H9 (cell line): ENCODE measurements around the gene KIF6. TPM values are rescaled to one million over a fixed set of nuclear protein-coding genes. Genes with fewer than 3 reads are reported as not detected.

Experiments used
- DNase-seq: peaks from one replicate; pipeline ENCODE4 v3.0.0-alpha.2; 2017
- H2AFZ ChIP-seq: one replicate; pipeline ENCODE4 v1.6.1; 2013; ENCODE audit warnings: mild to moderate bottlenecking, low read length, control low read depth, moderate library complexity
- H2AK5ac ChIP-seq: 2 replicates; pipeline ENCODE4 v1.6.1; 2013; ENCODE audit warnings: low read length, control low read depth, mixed read lengths; ENCODE audit not compliant: insufficient read length
- H2BK120ac ChIP-seq: one replicate; pipeline ENCODE4 v1.6.1; 2013; ENCODE audit warnings: low read depth, mild to moderate bottlenecking, low read length, control low read depth, inconsistent platforms; ENCODE audit not compliant: poor library complexity, severe bottlenecking
- H2BK12ac ChIP-seq: 2 replicates; pipeline ENCODE4 v1.6.1; 2013; ENCODE audit warnings: low read length, control low read depth, mixed read lengths, low read depth; ENCODE audit not compliant: insufficient read length
- H2BK15ac ChIP-seq: 2 replicates; pipeline ENCODE4 v1.6.1; 2013; ENCODE audit warnings: low read depth, low read length, control low read depth
- H2BK20ac ChIP-seq: one replicate; pipeline ENCODE4 v1.6.1; 2013; ENCODE audit warnings: low read depth, mild to moderate bottlenecking, low read length, control low read depth, inconsistent platforms; ENCODE audit not compliant: poor library complexity, severe bottlenecking
- H2BK5ac ChIP-seq: 2 replicates; pipeline ENCODE4 v1.6.1; 2013; ENCODE audit warnings: low read length, control low read depth, mixed read lengths; ENCODE audit not compliant: insufficient read length
- H3K14ac ChIP-seq: 2 replicates; pipeline ENCODE4 v1.6.1; 2013; ENCODE audit warnings: low read length, control low read depth; ENCODE audit not compliant: insufficient read depth
- H3K18ac ChIP-seq: 2 replicates; pipeline ENCODE4 v1.6.1; 2013; ENCODE audit warnings: low read depth, mild to moderate bottlenecking, mixed read lengths, low read length, control low read depth; ENCODE audit not compliant: insufficient read length
- H3K23ac ChIP-seq: 2 replicates; pipeline ENCODE4 v1.6.1; 2013; ENCODE audit warnings: low read length, control low read depth, mixed read lengths, low read depth; ENCODE audit not compliant: insufficient read length
- H3K23me2 ChIP-seq: 2 replicates; pipeline ENCODE4 v1.6.1; 2013; ENCODE audit warnings: low read depth, mild to moderate bottlenecking, mixed read lengths, low read length, control low read depth; ENCODE audit not compliant: insufficient read length, poor library complexity, severe bottlenecking
- H3K27ac ChIP-seq: 2 replicates; pipeline ENCODE4 v1.5.1; 2013; ENCODE audit warnings: low read length, control low read depth, mixed read lengths, low read depth; ENCODE audit not compliant: insufficient read length
- H3K27me3 ChIP-seq: 2 replicates; pipeline ENCODE4 v1.6.1; 2013; ENCODE audit warnings: low read length, control low read depth, inconsistent platforms; ENCODE audit not compliant: insufficient read depth
- H3K4ac ChIP-seq: 2 replicates; pipeline ENCODE4 v1.6.1; 2013; ENCODE audit warnings: low read depth, mild to moderate bottlenecking, control low read depth, inconsistent platforms, low read length, moderate library complexity
- H3K4me1 ChIP-seq: 2 replicates; pipeline ENCODE4 v1.6.1; 2013; ENCODE audit warnings: low read length, control low read depth, inconsistent platforms; ENCODE audit not compliant: insufficient read depth
- H3K4me2 ChIP-seq: 2 replicates; pipeline ENCODE4 v1.6.1; 2013; ENCODE audit warnings: low read length, control low read depth, mixed read lengths; ENCODE audit not compliant: insufficient read length, insufficient read depth
- H3K56ac ChIP-seq: 2 replicates; pipeline ENCODE4 v1.6.1; 2013; ENCODE audit warnings: low read depth, mild to moderate bottlenecking, mixed read lengths, low read length, control low read depth; ENCODE audit not compliant: insufficient read length
- H3K79me1 ChIP-seq: 2 replicates; pipeline ENCODE4 v1.6.1; 2013; ENCODE audit warnings: low read depth, mild to moderate bottlenecking, moderate library complexity, low read length, control low read depth, inconsistent platforms; ENCODE audit not compliant: insufficient read depth, poor library complexity, severe bottlenecking
- H3K79me2 ChIP-seq: 2 replicates; pipeline ENCODE4 v1.6.1; 2013; ENCODE audit warnings: low read length, control low read depth, inconsistent platforms; ENCODE audit not compliant: insufficient read depth
- H3K9ac ChIP-seq: 2 replicates; pipeline ENCODE4 v1.6.1; 2013; ENCODE audit warnings: low read length, control low read depth, mixed read lengths; ENCODE audit not compliant: insufficient read length; ENCODE audit errors: extremely low read depth
- H3K9me3 ChIP-seq: one replicate; pipeline ENCODE4 v1.6.1; 2013; ENCODE audit warnings: low read depth, low read length, inconsistent platforms; ENCODE audit not compliant: control insufficient read depth
- H3T11ph ChIP-seq: one replicate; pipeline ENCODE4 v1.6.1; 2013; ENCODE audit warnings: mild to moderate bottlenecking, low read length, control low read depth, inconsistent platforms
- H4K20me1 ChIP-seq: one replicate; pipeline ENCODE4 v1.6.1; 2013; ENCODE audit not compliant: control insufficient read depth, insufficient read length, insufficient read depth
- H4K5ac ChIP-seq: 2 replicates; pipeline ENCODE4 v1.6.1; 2013; ENCODE audit warnings: low read depth, mild to moderate bottlenecking, mixed read lengths, low read length, control low read depth; ENCODE audit not compliant: insufficient read length
- H4K8ac ChIP-seq: replicated peaks from 2 replicates; pipeline ENCODE4 v1.6.1; 2013; ENCODE audit warnings: low read length, control low read depth, mixed read lengths, low read depth; ENCODE audit not compliant: insufficient read length
- H4K91ac ChIP-seq: 2 replicates; pipeline ENCODE4 v1.6.1; 2013; ENCODE audit warnings: low read depth, mild to moderate bottlenecking, moderate library complexity, mixed read lengths, low read length, control low read depth; ENCODE audit not compliant: insufficient read length
- H3K27ac Mint-ChIP-seq, 3 experiments: 2 replicates in 2 of 3; 3 replicates in 1 of 3; pipeline ENCODE4 v1.8.0; 2020 to 2021; ENCODE audit warnings: mixed read lengths in 3 of 3, mild to moderate bottlenecking in 1 of 3, moderate library complexity in 1 of 3
- H3K27me3 Mint-ChIP-seq: 2 replicates; pipeline ENCODE4 v1.8.0; 2021; ENCODE audit warnings: low read depth, mild to moderate bottlenecking, moderate library complexity, mixed read lengths
- H3K36me3 Mint-ChIP-seq, 3 experiments: 2 replicates in 2 of 3; 3 replicates in 1 of 3; pipeline ENCODE4 v1.8.0; 2020 to 2021; ENCODE audit warnings: low read depth in 3 of 3, mixed read lengths in 3 of 3; ENCODE audit not compliant: insufficient read depth in 1 of 3
- H3K4me1 Mint-ChIP-seq, 2 experiments: 2 replicates each; pipeline ENCODE4 v1.8.0; 2020; ENCODE audit warnings: mixed read lengths in 2 of 2
- H3K4me3 Mint-ChIP-seq, 2 experiments: 2 replicates in 1 of 2; 3 replicates in 1 of 2; pipeline ENCODE4 v1.8.0; 2020 to 2021; ENCODE audit warnings: mild to moderate bottlenecking in 2 of 2, mixed read lengths in 2 of 2, moderate library complexity in 1 of 2
- H3K9me3 Mint-ChIP-seq, 2 experiments: 2 replicates in 1 of 2; 3 replicates in 1 of 2; pipeline ENCODE4 v1.8.0; 2020; ENCODE audit warnings: mild to moderate bottlenecking in 2 of 2, mixed read lengths in 2 of 2, moderate library complexity in 1 of 2
- WGBS: extraction: QIAGEN DNeasy Blood & Tissue Kit; methylation state at CpG from one replicate; pipeline ENCODE4 v1.1.7; 2013; ENCODE audit warnings: missing lambda C conversion rate, low lambda C conversion rate, mixed read lengths; ENCODE audit not compliant: insufficient read length; ENCODE audit errors: extremely low coverage; 5-methylcytosine and 5-hydroxymethylcytosine counted together
- total RNA-seq: library from RNA; stranded (reverse); gene quantifications from 2 replicates; pipeline ENCODE4 v1.2.1, GENCODE V29; 2021
- TF ChIP-seq, protein P1 (sequence below): fragments of 200-600 bp; sonication (generic); conservative IDR thresholded peaks from 3 replicates; pipeline ENCODE4 v1.8.0; 2021; ENCODE audit warnings: antibody characterized with exemption, mild to moderate bottlenecking

The KIF6 gene
- total RNA-seq, 1 experiment from 2014 or later = 0.63 TPM

DNA sequence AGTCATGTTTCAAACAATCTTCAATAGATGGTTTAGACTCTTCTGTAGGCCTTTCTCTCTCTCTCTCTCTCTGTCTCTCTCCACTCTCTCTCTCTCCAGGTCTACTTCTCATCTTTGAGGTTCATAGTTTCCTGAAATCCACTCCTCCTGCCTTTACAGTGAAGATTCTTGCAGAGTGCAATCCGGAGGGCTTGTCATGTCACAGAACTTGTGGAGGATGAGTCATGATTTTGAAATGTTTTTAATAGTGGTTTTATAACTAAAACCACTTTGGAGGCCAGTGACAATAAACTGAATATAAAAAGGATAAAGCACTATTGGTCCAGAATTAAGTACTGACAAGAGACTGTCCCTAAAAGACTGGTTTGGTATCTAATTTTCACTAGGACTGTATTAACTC lies 156.3 kb downstream of the KIF6 start:
- H3K27ac ChIP-seq = no peak overlapping the region
- no peak overlapping the region for H2AK5ac ChIP-seq
- H3K18ac ChIP-seq = no peak overlapping the region
- no CpG with 5 or more reads among the region's 1 CpG for WGBS
- TF ChIP-seq, protein P1, sequence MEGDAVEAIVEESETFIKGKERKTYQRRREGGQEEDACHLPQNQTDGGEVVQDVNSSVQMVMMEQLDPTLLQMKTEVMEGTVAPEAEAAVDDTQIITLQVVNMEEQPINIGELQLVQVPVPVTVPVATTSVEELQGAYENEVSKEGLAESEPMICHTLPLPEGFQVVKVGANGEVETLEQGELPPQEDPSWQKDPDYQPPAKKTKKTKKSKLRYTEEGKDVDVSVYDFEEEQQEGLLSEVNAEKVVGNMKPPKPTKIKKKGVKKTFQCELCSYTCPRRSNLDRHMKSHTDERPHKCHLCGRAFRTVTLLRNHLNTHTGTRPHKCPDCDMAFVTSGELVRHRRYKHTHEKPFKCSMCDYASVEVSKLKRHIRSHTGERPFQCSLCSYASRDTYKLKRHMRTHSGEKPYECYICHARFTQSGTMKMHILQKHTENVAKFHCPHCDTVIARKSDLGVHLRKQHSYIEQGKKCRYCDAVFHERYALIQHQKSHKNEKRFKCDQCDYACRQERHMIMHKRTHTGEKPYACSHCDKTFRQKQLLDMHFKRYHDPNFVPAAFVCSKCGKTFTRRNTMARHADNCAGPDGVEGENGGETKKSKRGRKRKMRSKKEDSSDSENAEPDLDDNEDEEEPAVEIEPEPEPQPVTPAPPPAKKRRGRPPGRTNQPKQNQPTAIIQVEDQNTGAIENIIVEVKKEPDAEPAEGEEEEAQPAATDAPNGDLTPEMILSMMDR = no peak
- no peak overlapping the region for H3T11ph ChIP-seq
- Mint-ChIP-seq H3K9me3 (no peaks in the 10 kb centered on the region; a peak in 1 of 5 replicates), H3K36me3 (no peaks in the 10 kb centered on the region), H3K27ac (no peak overlapping the region), H3K27me3 (no peaks in the 10 kb centered on the region), H3K4me1 (peaks cover 0 to 2% of the 10 kb centered on the region in 2 experiments; a peak in 1 of 4 replicates), H3K4me3 (no peak overlapping the region)
- no peaks in the 10 kb centered on the region for H3K79me1 ChIP-seq
- H2BK15ac ChIP-seq = no peak overlapping the region
- no peaks in the 10 kb centered on the region for H4K20me1 ChIP-seq
- no peaks in the 10 kb centered on the region for H3K79me2 ChIP-seq
- H2AFZ ChIP-seq = no peak overlapping the region
- H2BK5ac ChIP-seq = no peak overlapping the region
- no peaks in the 10 kb centered on the region for H3K4me1 ChIP-seq
- no peaks in the 10 kb centered on the region for H3K9me3 ChIP-seq
- no peak overlapping the region for H3K56ac ChIP-seq
- H2BK120ac ChIP-seq = no peak overlapping the region
- H3K4ac ChIP-seq = no peak overlapping the region
- H3K23me2 ChIP-seq = no peaks in the 10 kb centered on the region
- no peak overlapping the region for H4K91ac ChIP-seq
- no peak for DNase-seq
- H2BK20ac ChIP-seq = no peak overlapping the region
- no peak overlapping the region for H2BK12ac ChIP-seq
- no peak overlapping the region for H4K5ac ChIP-seq
- no peak overlapping the region for H3K9ac ChIP-seq
- no peaks in the 10 kb centered on the region for H3K27me3 ChIP-seq
- no peak overlapping the region for H3K14ac ChIP-seq
- no peak overlapping the region for H3K23ac ChIP-seq
- H3K4me2 ChIP-seq = no peak overlapping the region
- H4K8ac ChIP-seq = no peak overlapping the region
